Ovary (tissue), 9 donors: ENCODE data around the gene AK9. TPM values are rescaled to one million over a fixed set of nuclear protein-coding genes. Genes with fewer than 3 reads are reported as not detected.

Experiments used
- DNase-seq, 5 donors: peaks; one replicate each; pipeline ENCODE4 v3.0.0-alpha.2; 2019 to 2020
- H3K27ac ChIP-seq, 2 donors: fragments of 200-600 bp; one replicate each; pipeline versions ENCODE4 v1.5.1 to v1.8.0; 2019 to 2022
- H3K27me3 ChIP-seq: fragments of 200-600 bp; one replicate; pipeline ENCODE4 v1.8.0; 2022
- H3K36me3 ChIP-seq: fragments of 200-600 bp; sonication (generic); one replicate; pipeline ENCODE4 v1.5.1; 2019
- H3K4me1 ChIP-seq: one replicate; pipeline ENCODE4 v1.8.1; 2013; ENCODE audit warnings: mild to moderate bottlenecking, moderate library complexity; ENCODE audit not compliant: insufficient read depth
- H3K4me3 ChIP-seq: fragments of 200-600 bp; sonication (generic); one replicate; pipeline ENCODE4 v1.5.1; 2017
- H3K9me3 ChIP-seq, 2 donors: fragments of 200-600 bp in 1 of 2; sonication (generic) in 1 of 2; one replicate each; pipeline versions ENCODE4 v1.5.1 to v1.8.1; 2013 to 2019; ENCODE audit warnings: mild to moderate bottlenecking in 1 of 2, moderate library complexity in 1 of 2
- EP300 ChIP-seq: sonication (generic); formaldehyde crosslinking; IDR thresholded peaks from one replicate; pipeline ENCODE4 v1.6.1; 2017; ENCODE audit warnings: antibody characterized with exemption
- POLR2A ChIP-seq: fragments of 450-650 bp; IDR thresholded peaks from one replicate; pipeline ENCODE4 v1.6.1; 2017; ENCODE audit warnings: antibody characterized with exemption, mild to moderate bottlenecking, moderate library complexity
- WGBS, 3 donors: extraction: QIAGEN DNeasy Blood & Tissue Kit in 1 of 3; methylation state at CpG; one replicate each; pipeline versions ENCODE4 v1.1.5 to v1.1.7; 2013 to 2017; 5-methylcytosine and 5-hydroxymethylcytosine counted together
- intact Hi-C, 4 donors: fragments of 100-400 bp; cut with DNase I; formaldehyde crosslinking; loops; one replicate each; pipeline versions ENCODE4 v1.11.0 to v1.15.1; 2022 to 2023
- polyA plus RNA-seq, 2 donors: library from polyadenylated mRNA; stranded (reverse); fragments of 200-250 nt in 1 of 2; fragments of 350-450 nt in 1 of 2; fragmentation: Illumina TruSeq in 1 of 2; extraction: RNeasy Lipid Tissue Mini Kit (QIAGEN cat#74804) in 1 of 2; gene quantifications; one replicate each; pipeline ENCODE4 v1.2.3, GENCODE V29; 2013 to 2014
- total RNA-seq, 7 donors: library from RNA; depleted of rRNA in 2 of 7; stranded (reverse); fragments of >200 nt in 2 of 7; fragmentation: NEBNext Ultra II Directional in 3 of 7; extraction: Animal tissue kit (Norgen Biotek cat#: 25700) in 3 of 7; gene quantifications; one replicate each; pipeline versions ENCODE4 v1.1.0 to v1.2.4, GENCODE V29; 2016 to 2023
- TF ChIP-seq, protein P1 (sequence below), 3 donors: fragments of 450-650 bp in 2 of 3; fragments of 200-600 bp in 1 of 3; IDR thresholded peaks; one replicate each; pipeline versions ENCODE4 v1.5.1 to v1.8.0; 2016 to 2022; ENCODE audit warnings: antibody characterized with exemption in 3 of 3, mild to moderate bottlenecking in 1 of 3
- donor health status: DM: no; HTN: no; CAD: no; lungs with moderate emphysema.
- donor health status: DM: no; HTN: no; CAD: no.
- donor health status: Bipolar disorder and iron deficiency.
- donor health status: DM: yes; HTN: yes; CAD: no.
- donor health status: DM: no; HTN: no; CAD: no.
- donor health status: DM: yes; HTN: yes; CAD: no.

AK9 gene
- total and polyA plus RNA-seq, 9 donors, result 2.9 to 17.5 (median 9.2) TPM

- TF ChIP-seq EP300 (no peak), POLR2A (no peak)
- TF ChIP-seq, protein P1, sequence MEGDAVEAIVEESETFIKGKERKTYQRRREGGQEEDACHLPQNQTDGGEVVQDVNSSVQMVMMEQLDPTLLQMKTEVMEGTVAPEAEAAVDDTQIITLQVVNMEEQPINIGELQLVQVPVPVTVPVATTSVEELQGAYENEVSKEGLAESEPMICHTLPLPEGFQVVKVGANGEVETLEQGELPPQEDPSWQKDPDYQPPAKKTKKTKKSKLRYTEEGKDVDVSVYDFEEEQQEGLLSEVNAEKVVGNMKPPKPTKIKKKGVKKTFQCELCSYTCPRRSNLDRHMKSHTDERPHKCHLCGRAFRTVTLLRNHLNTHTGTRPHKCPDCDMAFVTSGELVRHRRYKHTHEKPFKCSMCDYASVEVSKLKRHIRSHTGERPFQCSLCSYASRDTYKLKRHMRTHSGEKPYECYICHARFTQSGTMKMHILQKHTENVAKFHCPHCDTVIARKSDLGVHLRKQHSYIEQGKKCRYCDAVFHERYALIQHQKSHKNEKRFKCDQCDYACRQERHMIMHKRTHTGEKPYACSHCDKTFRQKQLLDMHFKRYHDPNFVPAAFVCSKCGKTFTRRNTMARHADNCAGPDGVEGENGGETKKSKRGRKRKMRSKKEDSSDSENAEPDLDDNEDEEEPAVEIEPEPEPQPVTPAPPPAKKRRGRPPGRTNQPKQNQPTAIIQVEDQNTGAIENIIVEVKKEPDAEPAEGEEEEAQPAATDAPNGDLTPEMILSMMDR (IDR thresholded peaks at IDR 0.05), result no peak
- no peaks in the 10 kb centered on the region for H3K36me3 ChIP-seq
- no peaks in the 10 kb centered on the region for H3K4me1 ChIP-seq
- no peak overlapping the region for H3K27ac ChIP-seq
- DNase-seq, result no peak
- no peak overlapping the region for H3K4me3 ChIP-seq
- H3K9me3 ChIP-seq, result no peaks in the 10 kb centered on the region
- H3K27me3 ChIP-seq, result no peaks in the 10 kb centered on the region
- 78 to 89% (median 85%) methylated on average over 7 of the region's 7 CpGs for WGBS, 3 donors
- intact Hi-C loops, result no loop called here
Observed at GRCh38 chr6:109625199-109625598, 65.8 kb downstream of the AK9 start.

DNA sequence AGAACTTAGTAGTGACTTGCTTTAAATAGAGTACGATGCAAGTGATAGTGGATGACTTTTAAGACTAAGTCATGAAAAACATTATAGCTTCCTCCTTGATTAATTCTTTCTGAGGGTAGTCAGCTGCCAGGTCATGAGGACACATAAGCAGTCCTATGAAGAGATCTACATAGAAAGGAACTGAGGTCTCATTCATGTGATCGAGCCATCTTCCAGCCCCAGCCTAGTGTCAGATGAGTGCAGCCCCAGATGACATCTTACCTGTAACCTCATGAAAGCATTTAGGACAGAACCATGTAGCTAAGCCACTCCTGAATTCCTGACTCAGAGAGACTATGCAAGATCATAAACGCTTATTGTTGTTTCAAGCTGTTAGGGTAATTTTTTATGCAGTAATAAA is 67.7 kb downstream of the AK9 start:
- Histone ChIP-seq H3K9me3 (no peaks in the 10 kb centered on the region), H3K4me3 (no peak overlapping the region), H3K27me3 (no peaks in the 10 kb centered on the region), H3K36me3 (no peaks in the 10 kb centered on the region), H3K4me1 (no peaks in the 10 kb centered on the region), H3K27ac (no peak overlapping the region)
- WGBS, 3 donors, result 53 to 65% (median 58%) methylated on average over 3 of the region's 3 CpGs
- no peak for TF ChIP-seq EP300
- no peak for TF ChIP-seq POLR2A
- TF ChIP-seq, protein P1 (IDR thresholded peaks at IDR 0.05), result no peak
- no peak for DNase-seq
- intact Hi-C loops, result no loop called here

GRCh38 chr6:109612268-109612667 is 78.7 kb downstream of the AK9 start:
- Histone ChIP-seq H3K27ac (no peak overlapping the region), H3K4me1 (no peaks in the 10 kb centered on the region), H3K27me3 (no peaks in the 10 kb centered on the region), H3K36me3 (no peaks in the 10 kb centered on the region), H3K4me3 (no peak overlapping the region), H3K9me3 (no peaks in the 10 kb centered on the region)
- intact Hi-C loops, result no loop called here
- no peak for DNase-seq
- 32 to 46% (median 37%) methylated on average over 1 of the region's 1 CpG for WGBS, 3 donors
- TF ChIP-seq POLR2A (no peak), EP300 (no peak)
- TF ChIP-seq, protein P1 (IDR thresholded peaks at IDR 0.05), result no peak

GRCh38 chr6:109611502-109611901 is 79.5 kb downstream of the AK9 start:
- Histone ChIP-seq H3K27ac (no peak overlapping the region), H3K4me3 (no peak overlapping the region), H3K4me1 (no peaks in the 10 kb centered on the region), H3K36me3 (no peaks in the 10 kb centered on the region), H3K9me3 (no peaks in the 10 kb centered on the region), H3K27me3 (no peaks in the 10 kb centered on the region)
- intact Hi-C loops, result no loop called here
- no peak for TF ChIP-seq POLR2A
- TF ChIP-seq, protein P1 (IDR thresholded peaks at IDR 0.05), result no peak
- TF ChIP-seq EP300, result no peak
- 90 to 100% (median 96%) methylated on average over 1 of the region's 1 CpG for WGBS, 3 donors
- no peak for DNase-seq
